IPS DF 4.7 (cell line): ENCODE data around the gene KIF5A.

Experiments
- DNase-seq: peaks from one replicate; pipeline ENCODE4 v3.0.0-alpha.2; 2013; ENCODE audit warnings: low spot score; ENCODE audit errors: extremely low read depth

Gene KIF5A

GRCh38 chr12:57619434-57620244 lies 69.8 kb downstream of the KIF5A start:
- DNase-seq: no peak

GRCh38 chr12:57620245-57620935 lies 70.5 kb downstream of the KIF5A start:
- no peak for DNase-seq

GRCh38 chr12:57620936-57621496 lies 71.2 kb downstream of the KIF5A start:
- no peak for DNase-seq

- DNase-seq: no peak
Observed at GRCh38 chr12:57621497-57622292, 71.9 kb downstream of the KIF5A start.

- no peak for DNase-seq
Observed at GRCh38 chr12:57622293-57623245, 72.7 kb downstream of the KIF5A start.

GRCh38 chr12:57623385-57623784 lies 73.5 kb downstream of the KIF5A start:
- DNase-seq: no peak

- DNase-seq: no peak
Observed at GRCh38 chr12:57623811-57624390, 74.1 kb downstream of the KIF5A start.

GRCh38 chr12:57624441-57625220 lies 74.8 kb downstream of the KIF5A start:
- DNase-seq: no peak

GRCh38 chr12:57625261-57626032 lies 75.6 kb downstream of the KIF5A start:
- no peak for DNase-seq

- no peak for DNase-seq
Observed at GRCh38 chr12:57626111-57626920, 76.5 kb downstream of the KIF5A start.

- DNase-seq: no peak
Observed at GRCh38 chr12:57626921-57627445, 77.1 kb downstream of the KIF5A start.

GRCh38 chr12:57627501-57628279 lies 77.8 kb downstream of the KIF5A start:
- no peak for DNase-seq

GRCh38 chr12:57628280-57629191 lies 78.7 kb downstream of the KIF5A start:
- DNase-seq: no peak

- DNase-seq: no peak
Observed at GRCh38 chr12:57629897-57630471, 80.1 kb downstream of the KIF5A start.

GRCh38 chr12:57630891-57631433 lies 81.1 kb downstream of the KIF5A start:
- no peak for DNase-seq
